ENCODE data around the gene MESD.

Gene MESD

DNA sequence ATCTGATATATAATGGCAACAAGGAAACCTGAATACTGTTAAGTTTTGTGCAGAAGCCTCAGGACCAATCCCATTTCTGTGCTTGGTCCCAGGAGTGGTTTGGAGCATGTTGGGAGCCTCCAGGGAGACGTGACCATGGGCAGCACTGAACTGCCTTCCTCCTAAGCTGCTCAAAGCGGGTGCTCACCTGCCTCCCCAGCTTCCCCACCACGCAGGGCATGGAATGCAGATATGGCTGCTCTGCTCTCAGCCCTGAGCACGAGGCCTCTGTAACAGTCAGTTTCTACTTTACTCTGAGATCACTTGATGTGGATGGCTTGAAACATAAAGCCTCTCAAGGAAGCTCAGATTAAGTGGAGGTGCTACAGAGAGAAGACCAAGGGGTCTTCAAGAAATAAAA is 49.3 kb downstream of the MESD start:
- no peak for DNase-seq (ENCODE audit: extremely low read depth in 1 of 2, low read depth in 1 of 2)

DNA sequence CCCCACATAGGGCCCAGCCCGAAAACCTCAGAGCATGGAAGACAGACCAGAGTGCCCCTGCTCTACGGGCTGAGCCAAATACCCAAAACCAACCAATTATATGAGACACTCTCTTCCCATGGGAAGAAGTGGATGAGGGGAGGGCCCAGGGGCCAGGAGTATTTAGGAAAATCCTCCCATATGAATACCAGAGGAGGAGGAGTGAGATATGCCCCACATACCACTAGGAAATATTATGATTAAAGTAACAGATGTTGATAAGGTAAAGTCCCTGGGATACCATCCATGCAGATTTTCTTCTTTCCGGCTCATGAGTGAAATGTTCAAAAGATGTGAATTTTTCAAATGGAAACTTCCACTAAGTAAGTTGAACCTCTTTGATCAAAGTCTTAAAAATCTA is 50.4 kb downstream of the MESD start:
- DNase-seq (ENCODE audit: extremely low read depth in 1 of 2, low read depth in 1 of 2): no peak

DNA sequence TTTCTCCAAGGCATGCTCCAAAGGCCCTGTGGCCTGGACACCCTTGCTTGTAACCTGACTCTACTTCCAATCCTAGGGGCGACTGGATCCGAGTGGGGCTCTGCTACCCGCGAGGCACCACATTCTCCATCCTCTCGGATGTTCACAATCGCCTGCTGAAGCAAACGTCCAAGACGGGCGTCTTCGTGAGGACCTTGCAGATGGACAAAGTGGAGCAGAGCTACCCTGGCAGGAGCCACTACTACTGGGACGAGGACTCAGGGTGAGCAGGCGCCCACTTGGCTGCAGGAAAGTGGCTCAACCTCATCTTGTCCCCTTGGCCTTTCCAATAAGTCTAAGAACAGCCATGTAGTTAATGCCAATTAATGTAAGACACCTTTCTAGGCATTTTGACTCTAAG is 51.9 kb downstream of the MESD start:
- DNase-seq (ENCODE audit: extremely low read depth in 1 of 2, low read depth in 1 of 2): no peak

- DNase-seq (ENCODE audit: extremely low read depth in 1 of 2, low read depth in 1 of 2): no peak
These were observed 53.1 kb downstream of the MESD start for GRCh38 chr15:80936288-80937078.

- DNase-seq (ENCODE audit: extremely low read depth in 1 of 2, low read depth in 1 of 2): no peak
These were observed 54.8 kb downstream of the MESD start for GRCh38 chr15:80934761-80935221.

- DNase-seq (ENCODE audit: extremely low read depth in 1 of 2, low read depth in 1 of 2): no peak
These were observed 56.6 kb downstream of the MESD start for GRCh38 chr15:80932989-80933388.

- no peak for DNase-seq (ENCODE audit: extremely low read depth in 1 of 2, low read depth in 1 of 2)
These were observed 57.2 kb downstream of the MESD start for GRCh38 chr15:80932513-80932815.

DNA sequence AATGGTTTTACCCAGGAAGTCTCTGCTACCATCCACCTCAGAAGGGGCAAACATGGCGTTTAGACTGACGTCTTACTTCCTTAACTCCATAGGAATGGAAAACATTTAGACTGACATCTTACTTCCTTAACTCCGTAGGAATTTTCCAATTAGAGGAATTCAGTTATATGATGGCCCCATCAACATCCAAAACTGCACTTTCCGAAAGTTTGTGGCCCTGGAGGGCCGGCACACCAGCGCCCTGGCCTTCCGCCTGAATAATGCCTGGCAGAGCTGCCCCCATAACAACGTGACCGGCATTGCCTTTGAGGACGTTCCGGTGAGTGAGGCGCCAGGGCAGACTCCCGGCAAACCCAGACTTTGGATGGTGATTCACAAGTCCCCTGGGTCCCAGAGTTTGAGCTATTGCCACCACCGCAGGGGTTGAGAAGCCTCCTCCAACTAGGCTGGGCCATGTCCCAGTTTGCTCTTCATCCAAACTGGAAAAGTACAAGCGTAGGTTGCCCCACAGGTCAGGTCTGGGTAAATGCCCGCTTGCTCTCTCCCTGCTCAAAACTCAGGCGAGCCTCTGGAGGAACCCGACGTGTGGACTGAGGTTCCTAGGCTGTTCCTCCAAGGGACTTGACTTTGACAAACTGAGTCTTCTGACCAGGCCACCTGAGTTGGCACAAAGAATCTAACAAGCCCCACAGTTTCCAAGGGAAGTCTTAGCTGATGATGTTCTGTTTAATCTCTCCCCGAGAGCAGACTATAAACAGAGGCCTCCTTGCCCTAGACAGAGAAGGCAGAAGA is 57.7 kb downstream of the MESD start:
- DNase-seq (ENCODE audit: extremely low read depth in 1 of 2, low read depth in 1 of 2): no peak

GRCh38 chr15:80931191-80931590 is 58.4 kb downstream of the MESD start:
- DNase-seq (ENCODE audit: extremely low read depth in 1 of 2, low read depth in 1 of 2): no peak

GRCh38 chr15:80929689-80930088 is 59.9 kb downstream of the MESD start:
- no peak for DNase-seq (ENCODE audit: extremely low read depth in 1 of 2, low read depth in 1 of 2)

GRCh38 chr15:80929225-80929624 is 60.4 kb downstream of the MESD start:
- no peak for DNase-seq (ENCODE audit: extremely low read depth in 1 of 2, low read depth in 1 of 2)

GRCh38 chr15:80926126-80926525 is 63.5 kb downstream of the MESD start:
- no peak for DNase-seq (ENCODE audit: extremely low read depth in 1 of 2, low read depth in 1 of 2)

- no peak for DNase-seq (ENCODE audit: extremely low read depth in 1 of 2, low read depth in 1 of 2)
These were observed 64.0 kb downstream of the MESD start for GRCh38 chr15:80925597-80926059.

- DNase-seq (ENCODE audit: extremely low read depth in 1 of 2, low read depth in 1 of 2): no peak
These were observed 65.3 kb downstream of the MESD start for GRCh38 chr15:80924278-80924677.

DNA sequence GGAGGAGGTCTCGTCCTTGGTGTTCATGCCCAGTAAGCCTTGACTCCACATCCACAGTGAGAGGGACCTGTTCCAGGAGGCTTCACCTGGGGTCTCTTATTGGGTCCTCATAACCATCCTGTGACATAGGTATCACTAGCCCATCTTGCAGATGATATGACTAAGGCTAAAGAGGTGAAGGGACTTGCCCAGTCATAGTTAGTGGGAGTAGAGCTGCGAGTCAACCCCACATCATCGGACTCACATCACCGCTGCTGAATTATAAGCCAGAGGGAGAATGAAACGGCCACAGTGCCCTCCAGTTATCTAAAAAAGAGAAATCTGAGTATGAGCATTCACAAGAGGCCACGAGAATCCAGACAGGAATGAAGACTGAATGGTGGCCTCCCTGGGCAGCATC is 66.0 kb downstream of the MESD start:
- DNase-seq (ENCODE audit: extremely low read depth in 1 of 2, low read depth in 1 of 2): peak in 1 of 2 donors; percentile 9

- no peak for DNase-seq (ENCODE audit: extremely low read depth in 1 of 2, low read depth in 1 of 2)
These were observed 67.7 kb downstream of the MESD start for GRCh38 chr15:80921736-80922410.

DNA sequence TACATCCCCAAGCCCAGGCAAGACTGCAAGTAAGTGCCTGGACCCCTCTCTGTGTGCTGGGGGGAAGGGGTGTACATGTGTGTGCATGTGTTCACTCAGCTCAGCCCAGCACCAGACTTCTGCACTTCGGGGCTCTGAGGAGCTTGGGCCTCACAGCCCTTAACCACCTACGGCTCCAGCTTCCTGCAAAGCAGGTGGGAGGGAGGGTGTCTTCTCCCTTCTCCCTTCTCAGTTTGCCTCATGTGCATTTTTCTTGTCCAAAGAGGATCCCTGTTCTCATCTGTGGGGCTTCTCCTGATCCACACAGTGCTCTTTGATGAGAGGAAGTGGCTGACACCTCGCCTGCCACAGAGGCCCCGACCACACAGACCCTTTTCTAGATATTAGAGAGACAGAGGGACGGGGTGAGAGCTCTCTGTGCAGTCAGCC is 69.3 kb downstream of the MESD start:
- DNase-seq (ENCODE audit: extremely low read depth in 1 of 2, low read depth in 1 of 2): peak; percentile 22 to 27

GRCh38 chr15:80918196-80918783 is 71.3 kb downstream of the MESD start:
- no peak for DNase-seq (ENCODE audit: extremely low read depth in 1 of 2, low read depth in 1 of 2)

DNA sequence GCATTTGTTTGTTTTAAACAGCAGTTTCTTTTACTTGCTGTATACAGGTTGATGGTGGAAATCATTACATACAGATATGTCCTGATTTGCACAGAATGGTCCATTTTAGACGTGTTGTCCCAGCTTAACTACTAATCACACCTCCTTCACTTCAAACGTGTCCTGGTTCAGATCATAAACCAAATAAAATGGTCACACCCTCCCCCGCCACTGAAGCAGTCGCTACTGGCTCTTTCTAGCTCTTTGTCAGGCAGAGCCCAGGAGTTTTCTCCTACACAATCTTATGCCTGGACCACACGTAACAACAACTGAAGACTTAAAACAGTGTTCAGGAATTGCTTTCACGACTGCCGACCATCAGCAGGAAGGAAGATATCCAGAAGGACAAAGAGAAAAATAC is 73.6 kb downstream of the MESD start:
- no peak for DNase-seq (ENCODE audit: extremely low read depth in 1 of 2, low read depth in 1 of 2)

GRCh38 chr15:80915472-80915871 is 74.1 kb downstream of the MESD start:
- no peak for DNase-seq (ENCODE audit: extremely low read depth in 1 of 2, low read depth in 1 of 2)

- no peak for DNase-seq (ENCODE audit: extremely low read depth in 1 of 2, low read depth in 1 of 2)
These were observed 76.1 kb downstream of the MESD start for GRCh38 chr15:80913541-80913940.

Data from stimulated activated CD8-positive, alpha-beta memory T cell treated with anti-CD3 and anti-CD28 coated beads, Interleukin-7, amount 100 ng/mL, for 48 hours (primary cell).